Endothelial cell of umbilical vein (primary cell): ENCODE data around the gene SMKR1.

ENCODE experiments used
- CTCF ChIP-seq, 2 donors: IDR thresholded peaks; 1 replicate in 1 of 2; 2 replicates in 1 of 2; pipeline ENCODE4 v1.5.1; 2011; ENCODE audit warnings: low read length in 2 of 2, mild to moderate bottlenecking in 2 of 2, moderate library complexity in 2 of 2, control low read depth in 1 of 2, inconsistent platforms in 1 of 2, low read depth in 1 of 2; ENCODE audit not compliant: insufficient read depth in 1 of 2; ENCODE audit errors: extremely low read depth in 1 of 2
- FOS ChIP-seq: IDR thresholded peaks from 2 replicates; pipeline ENCODE4 v1.6.1; 2011; ENCODE audit warnings: mild to moderate bottlenecking, low read length, moderate library complexity, borderline replicate concordance; ENCODE audit not compliant: insufficient read depth
- GATA2 ChIP-seq: IDR thresholded peaks from 2 replicates; pipeline ENCODE4 v1.7.0; 2011; ENCODE audit warnings: low read depth, mild to moderate bottlenecking, moderate library complexity, mixed read lengths, low read length; ENCODE audit not compliant: insufficient read length, insufficient read depth

- TF ChIP-seq FOS (no peak), CTCF (IDR thresholded peaks at IDR 0.05; ENCODE audit: extremely low read depth in 1 of 2, insufficient read depth in 1 of 2, low read depth in 1 of 2, low read length in 2 of 2) (no peak), GATA2 (no peak)
Measured at GRCh38 chr7:129559564-129559963, 57.2 kb downstream of the SMKR1 start.
